GM10847 (cell line): ENCODE data around the gene GRPEL1.

ENCODE experiments used
- POLR2A ChIP-seq: IDR thresholded peaks from 2 replicates; pipeline ENCODE4 v1.6.1; 2011; ENCODE audit not compliant: insufficient read length; ENCODE audit errors: extremely low read depth

Gene GRPEL1

DNA sequence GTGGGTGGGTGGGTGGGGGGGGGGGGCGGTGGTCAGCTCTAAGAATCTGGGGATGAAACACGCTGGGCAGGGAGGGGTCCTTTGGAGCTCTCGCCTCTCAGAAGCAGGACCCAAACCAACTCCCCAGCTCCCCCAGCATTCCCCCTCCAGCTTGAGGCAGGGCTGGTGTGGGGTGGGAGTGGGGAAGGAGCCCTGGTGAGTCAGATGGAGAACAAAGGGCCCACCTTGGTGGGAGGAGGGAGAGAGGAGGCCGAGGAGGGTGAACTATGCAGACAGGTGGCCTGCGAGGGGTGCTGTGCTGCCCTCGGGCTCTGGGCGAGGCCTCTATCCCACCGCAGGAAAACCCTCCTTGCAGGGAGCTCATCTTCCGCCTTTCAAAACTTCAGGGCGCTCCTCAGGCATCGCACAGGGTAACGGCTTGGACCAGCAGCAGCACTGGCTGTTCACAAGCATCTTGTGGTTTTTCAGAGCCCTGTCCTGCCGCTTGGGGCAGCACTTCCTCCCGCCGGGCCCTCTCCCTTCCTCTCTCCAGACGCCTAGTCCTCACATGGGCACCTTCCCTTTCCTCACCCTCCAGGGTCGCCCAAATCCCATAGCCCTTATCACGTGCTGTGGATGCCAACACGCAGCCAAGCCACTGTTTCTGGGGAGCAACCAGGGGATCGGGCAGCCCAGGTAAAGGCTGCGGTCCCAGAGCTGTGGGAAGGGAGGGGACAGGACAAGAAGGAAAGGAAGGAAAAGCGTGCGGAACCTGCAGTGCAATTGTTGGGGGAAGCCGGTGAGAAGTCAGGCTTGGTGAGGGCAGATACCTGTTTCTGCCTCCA, 34.0 kb upstream of the GRPEL1 start:
- no peak for TF ChIP-seq POLR2A

- TF ChIP-seq POLR2A, result no peak
These were observed 28.4 kb upstream of the GRPEL1 start for GRCh38 chr4:7096236-7096635.

DNA sequence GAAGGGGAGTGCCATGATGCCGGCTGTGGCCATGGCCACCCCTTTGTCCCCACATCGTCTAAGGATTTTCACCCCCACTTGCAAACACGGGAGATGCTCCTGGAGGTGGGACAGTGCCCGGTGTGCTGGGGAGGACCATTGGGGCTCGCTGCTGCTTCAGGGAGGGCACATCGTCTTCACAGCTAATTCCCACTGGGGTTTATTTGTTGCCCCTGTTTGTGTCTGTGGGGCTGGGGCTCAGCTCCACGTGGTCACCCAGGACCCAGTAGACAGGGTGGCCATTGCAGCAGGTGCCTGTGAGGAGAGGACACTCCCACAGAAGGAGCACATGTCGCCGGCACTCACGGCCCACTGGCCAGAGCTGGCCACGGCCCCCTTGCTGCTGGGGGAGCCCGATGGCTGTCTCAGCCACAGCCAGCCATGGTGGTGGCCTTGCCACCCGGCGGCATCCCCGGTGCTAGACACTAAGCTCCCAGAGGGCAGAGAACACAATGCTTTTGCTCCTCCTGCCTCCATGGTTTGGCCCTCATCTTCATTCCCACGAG, 27.8 kb upstream of the GRPEL1 start:
- no peak for TF ChIP-seq POLR2A

- TF ChIP-seq POLR2A, result no peak
These were observed 27.1 kb upstream of the GRPEL1 start for GRCh38 chr4:7094916-7095315.

DNA sequence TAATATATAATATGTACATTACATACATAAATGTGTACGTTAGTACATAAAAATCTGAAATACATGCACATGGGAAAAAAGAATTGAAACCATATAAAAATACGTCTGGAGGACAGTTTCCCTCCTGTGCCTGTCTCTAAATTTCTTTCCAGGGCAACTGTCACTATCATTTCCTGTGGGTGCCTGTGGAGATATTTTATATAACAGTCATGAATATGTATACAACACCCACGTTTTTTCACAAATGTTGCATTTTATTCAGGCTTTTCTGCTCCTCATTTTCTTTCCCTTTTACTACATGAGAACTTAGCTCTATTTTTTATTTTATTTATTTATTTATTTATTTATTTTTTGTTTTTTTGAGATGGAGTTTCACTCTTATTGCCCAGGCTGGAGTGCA, 24.2 kb upstream of the GRPEL1 start:
- TF ChIP-seq POLR2A, result no peak

GRCh38 chr4:7089213-7089986, 21.5 kb upstream of the GRPEL1 start:
- no peak for TF ChIP-seq POLR2A

DNA sequence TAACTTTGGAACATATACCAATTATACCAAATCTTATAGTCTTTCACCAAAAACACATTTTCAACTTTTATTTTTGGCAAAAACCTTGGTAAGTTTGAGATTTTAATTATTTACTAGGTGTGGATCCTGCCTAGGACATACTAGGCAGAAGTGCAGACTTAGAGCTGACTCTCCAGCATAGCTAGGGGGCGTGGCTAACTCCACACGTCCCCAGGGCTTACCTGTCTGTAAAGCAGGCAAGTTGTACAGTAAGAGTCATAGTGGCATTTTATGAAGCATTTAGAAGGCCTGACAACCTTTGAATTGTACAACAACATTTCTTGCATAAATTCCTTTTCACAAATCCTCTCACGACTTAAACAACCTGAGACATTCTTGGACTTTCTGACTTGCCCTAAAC, 19.2 kb upstream of the GRPEL1 start:
- TF ChIP-seq POLR2A, result no peak

DNA sequence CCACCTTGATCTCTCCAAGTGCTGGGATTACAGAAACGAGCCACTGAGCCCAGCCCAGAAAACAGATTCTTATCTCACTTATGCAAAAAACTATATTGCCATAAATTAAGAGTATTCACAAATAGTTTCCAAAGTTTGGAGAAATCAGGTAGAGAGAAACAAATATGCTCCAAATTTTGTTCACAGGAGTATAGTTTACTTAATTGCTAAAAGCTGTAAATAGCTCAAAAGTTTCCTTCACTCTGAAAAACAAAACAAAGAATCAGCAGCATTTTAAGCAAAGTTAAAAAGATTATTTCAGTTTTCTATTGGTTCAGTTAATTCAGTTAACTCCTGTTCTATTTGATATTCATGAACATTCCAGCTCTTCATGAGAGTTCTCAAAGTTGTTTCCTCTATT, 18.5 kb upstream of the GRPEL1 start:
- no peak for TF ChIP-seq POLR2A

GRCh38 chr4:7083597-7084563, 16.0 kb upstream of the GRPEL1 start:
- TF ChIP-seq POLR2A, result no peak

GRCh38 chr4:7078025-7078424, 10.2 kb upstream of the GRPEL1 start:
- no peak for TF ChIP-seq POLR2A

- TF ChIP-seq POLR2A, result no peak
These were observed 9.5 kb upstream of the GRPEL1 start for GRCh38 chr4:7077371-7077770.

- no peak for TF ChIP-seq POLR2A
These were observed 8.8 kb upstream of the GRPEL1 start for GRCh38 chr4:7076696-7077082.

GRCh38 chr4:7075962-7076695, 8.3 kb upstream of the GRPEL1 start:
- no peak for TF ChIP-seq POLR2A

DNA sequence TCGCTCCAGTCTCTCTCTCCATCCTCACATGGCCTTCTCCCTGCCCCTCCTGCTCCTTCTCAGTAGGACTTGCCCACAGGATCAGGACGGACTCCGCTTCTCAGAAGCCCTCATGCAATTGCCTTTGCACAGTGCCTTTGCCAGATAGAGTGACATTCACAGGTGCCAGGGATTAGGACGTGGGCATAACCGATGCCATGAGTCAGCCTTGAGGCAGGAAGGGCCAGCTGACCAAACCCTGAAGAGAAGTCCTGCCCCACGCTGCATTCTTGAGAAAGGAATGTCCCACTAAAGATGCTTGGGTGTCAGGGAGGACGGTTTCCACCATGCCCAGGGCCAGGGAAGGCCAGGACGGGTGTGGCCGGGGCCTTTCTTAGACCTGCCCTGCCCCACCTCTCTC, 6.6 kb upstream of the GRPEL1 start:
- no peak for TF ChIP-seq POLR2A
